Stimulated activated CD8-positive, alpha-beta memory T cell treated with anti-CD3 and anti-CD28 coated beads, Interleukin-4, amount 100 ng/mL, for 1 hour (primary cell): ENCODE results near the gene POLR1A.

Experiments
- DNase-seq, 2 donors: peaks; one replicate each; pipeline ENCODE4 v3.0.0-alpha.2; 2020; ENCODE audit warnings: low read depth in 2 of 2, low spot score in 1 of 2

POLR1A gene

DNA sequence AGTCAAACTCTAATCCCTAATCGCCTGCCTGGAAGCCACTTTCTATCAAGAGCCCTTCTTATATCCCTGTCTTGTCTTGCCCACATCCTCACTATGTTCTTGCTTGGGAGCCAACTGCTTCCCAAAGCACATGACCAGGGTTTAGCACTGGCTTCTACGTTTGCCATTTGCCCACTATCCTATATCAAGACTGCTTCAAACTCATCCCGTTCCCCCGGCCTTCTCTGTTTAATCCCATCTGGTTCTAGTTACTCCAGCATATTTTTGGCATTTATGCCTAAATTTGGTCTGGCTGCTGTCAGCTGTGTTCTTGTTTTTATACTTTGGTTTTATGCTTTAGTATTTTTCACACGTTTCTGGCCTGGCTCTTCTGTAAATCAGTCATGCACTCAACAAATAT is 40.2 kb downstream of the POLR1A start:
- no peak for DNase-seq

GRCh38 chr2:86064006-86064405 is 41.7 kb downstream of the POLR1A start:
- no peak for DNase-seq

DNA sequence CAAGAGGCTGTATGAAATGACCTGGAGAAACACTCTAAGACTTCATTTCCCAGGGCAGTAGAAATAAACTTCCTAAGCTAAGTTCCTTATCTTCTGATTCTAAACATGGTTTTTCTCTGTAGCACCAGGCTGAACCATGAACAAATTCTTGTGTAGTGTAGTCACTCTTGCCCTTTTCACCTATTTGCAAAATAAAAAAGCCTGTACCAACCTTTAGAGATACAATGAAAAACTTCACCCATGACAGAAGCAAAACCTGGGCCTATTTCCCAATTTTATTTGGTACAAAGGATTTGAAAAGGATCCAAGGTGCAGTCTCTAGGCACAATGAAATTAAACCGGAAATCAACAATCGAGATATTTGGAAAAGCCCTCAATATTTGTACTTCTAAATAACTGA is 43.6 kb downstream of the POLR1A start:
- no peak for DNase-seq

- no peak for DNase-seq
These were observed 48.9 kb downstream of the POLR1A start for GRCh38 chr2:86056590-86057331.

- DNase-seq = no peak
These were observed 50.4 kb downstream of the POLR1A start for GRCh38 chr2:86055314-86055713.

- DNase-seq = no peak
These were observed 51.1 kb downstream of the POLR1A start for GRCh38 chr2:86054535-86055082.

DNA sequence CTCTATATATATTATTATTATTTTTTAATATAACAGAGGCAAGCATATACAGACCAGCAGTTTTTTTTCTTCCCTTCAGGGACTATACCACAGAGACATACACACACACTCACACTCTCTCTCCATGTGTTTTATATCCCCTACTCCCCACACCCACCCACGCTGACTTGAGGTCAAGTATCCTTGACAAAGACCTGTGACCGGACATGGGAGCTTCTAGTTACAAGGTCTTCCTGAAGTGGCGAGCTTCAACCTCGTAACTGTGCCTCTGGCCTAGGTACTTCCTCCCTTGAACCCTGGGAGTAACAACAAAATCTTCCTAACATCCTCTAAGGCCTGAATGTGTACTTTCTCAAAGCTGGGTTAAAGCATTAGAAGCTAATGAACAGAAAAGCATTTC is 52.5 kb downstream of the POLR1A start:
- no peak for DNase-seq

DNA sequence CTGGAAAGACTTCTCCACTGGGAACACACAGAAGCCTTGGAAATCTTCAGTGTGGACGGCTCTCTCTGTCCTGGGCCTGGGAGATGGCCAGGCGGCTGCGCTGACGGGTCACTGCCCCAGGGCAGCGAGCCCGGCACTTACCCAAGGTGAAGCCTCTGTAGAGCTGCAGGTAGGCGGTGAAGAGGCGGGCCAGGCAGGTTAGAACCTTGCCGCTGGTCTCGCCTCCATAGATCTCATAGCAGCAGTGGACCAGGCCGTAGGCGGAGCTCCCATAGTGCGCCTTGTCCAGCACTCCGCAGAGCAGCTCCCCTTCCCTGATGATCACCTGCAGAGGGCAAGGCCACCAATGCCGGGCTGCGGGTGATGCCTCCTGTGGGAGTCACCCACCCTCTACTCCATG is 53.0 kb downstream of the POLR1A start:
- no peak for DNase-seq

DNA sequence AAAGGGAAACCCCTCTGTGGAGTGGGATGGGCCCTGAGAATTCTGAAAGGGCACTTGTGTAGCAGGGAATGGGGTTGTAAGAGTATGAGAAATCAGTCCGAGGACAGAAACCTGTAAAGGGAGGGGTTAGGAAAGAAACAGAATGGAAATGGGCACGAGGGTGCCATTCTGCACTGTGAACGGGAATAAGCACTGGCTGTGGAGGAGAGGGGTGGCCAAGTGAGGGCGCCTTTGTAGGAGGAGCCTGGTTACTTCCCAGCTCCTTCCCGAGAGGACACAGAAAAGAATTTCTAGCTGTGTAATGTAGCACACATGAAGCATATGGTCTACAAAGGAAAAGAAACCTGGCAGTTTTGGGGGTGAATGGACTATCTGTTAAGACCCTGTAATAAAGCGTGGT is 53.4 kb downstream of the POLR1A start:
- no peak for DNase-seq

DNA sequence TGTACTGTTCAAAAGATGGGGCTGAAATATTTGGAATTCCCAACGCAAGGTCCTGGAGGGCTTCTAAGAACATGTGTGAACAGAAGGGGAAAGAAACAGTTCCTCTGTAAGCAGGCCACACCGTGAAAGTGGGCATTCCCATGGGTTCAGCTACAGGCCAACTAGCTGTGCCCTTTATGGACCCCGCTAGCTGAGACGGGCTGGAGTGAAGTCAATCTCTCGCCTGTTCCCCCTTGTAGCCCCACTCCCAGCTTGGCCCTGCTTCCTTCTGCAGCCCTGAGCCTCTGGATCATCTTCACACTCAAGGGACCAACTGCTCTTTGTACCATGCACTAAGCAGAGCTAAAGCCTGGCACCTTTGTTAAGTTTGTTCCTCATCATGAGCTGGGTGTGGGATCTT is 55.4 kb downstream of the POLR1A start:
- DNase-seq = no peak

- no peak for DNase-seq
These were observed 56.2 kb downstream of the POLR1A start for GRCh38 chr2:86049529-86049928.

GRCh38 chr2:86048888-86049287 is 56.8 kb downstream of the POLR1A start:
- no peak for DNase-seq

DNA sequence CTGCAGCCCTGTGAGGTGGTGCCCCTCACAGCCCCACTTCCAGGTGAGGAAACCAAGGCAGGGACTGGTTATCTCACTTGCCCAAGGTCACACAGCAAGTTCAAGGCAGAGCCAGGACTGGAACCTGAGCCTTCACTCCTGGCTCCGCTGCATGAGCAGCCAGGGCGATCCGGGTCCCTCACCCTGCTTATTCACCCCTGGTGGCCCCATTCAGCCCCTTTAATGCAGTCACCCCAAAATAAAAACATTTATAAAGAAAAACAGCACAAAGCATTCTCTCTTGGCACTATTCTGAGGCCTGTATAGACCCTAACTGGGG is 57.3 kb downstream of the POLR1A start:
- DNase-seq = no peak

DNA sequence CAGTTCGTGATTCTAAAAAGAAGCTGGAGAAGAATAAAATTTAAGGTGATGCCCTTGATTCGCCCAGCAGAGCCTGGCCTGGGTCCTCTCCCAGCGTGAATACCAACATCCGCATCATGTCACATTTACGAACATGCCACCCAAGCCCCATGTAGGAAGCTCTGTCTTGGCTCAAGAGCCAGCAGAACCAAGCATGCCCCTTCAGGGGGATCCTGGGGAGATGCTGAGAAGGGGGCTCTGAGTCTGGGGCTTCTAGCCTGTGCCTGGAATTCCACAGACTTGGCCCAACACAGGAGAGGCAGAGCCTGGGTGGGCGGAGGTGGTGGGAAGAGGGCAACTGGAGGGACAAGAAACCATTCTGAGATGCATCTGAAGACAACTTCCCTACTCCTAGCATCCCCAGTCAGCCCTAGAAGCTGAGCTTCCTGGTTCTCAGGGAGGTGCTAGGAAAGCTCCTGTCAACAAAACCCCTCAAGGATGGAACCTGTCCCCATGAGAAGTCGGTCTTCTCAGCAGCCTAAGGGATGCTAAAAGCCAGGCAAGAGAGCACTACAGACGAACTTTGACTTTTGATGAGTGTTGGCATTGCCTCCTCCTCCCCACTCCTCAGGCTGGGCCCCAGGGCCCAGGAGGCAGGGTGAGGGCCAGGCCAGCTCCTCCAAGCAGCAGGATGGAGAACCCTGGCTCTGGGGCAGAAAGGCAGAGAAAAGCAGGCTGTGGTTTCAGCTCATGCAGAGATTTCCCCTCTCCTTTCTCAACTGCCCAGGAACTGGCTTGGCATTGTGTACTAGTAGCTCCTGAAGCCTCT is 57.9 kb downstream of the POLR1A start:
- no peak for DNase-seq

- DNase-seq = no peak
These were observed 60.1 kb downstream of the POLR1A start for GRCh38 chr2:86045541-86045940.

GRCh38 chr2:86044614-86045013 is 61.1 kb downstream of the POLR1A start:
- DNase-seq = no peak

DNA sequence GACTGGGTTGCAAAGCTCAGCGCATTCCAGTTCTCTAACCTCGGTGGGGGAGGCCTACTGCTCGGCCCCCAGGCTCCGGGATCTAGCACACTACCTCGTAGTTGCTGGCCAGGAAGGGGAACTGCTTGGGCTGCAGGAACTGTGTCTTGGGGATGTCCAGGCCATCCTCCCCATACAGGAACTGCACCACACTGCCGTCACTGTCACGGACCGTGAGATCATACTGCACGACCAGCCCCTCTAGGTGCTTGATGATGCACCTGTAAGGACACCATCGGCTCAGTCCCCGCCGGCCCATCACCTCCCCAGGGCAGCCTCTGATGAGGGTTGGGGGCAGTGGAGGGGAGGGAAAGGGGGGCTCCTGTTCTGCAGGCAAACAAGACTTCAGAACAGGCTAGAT is 61.6 kb downstream of the POLR1A start:
- no peak for DNase-seq

- DNase-seq = no peak
These were observed 63.2 kb downstream of the POLR1A start for GRCh38 chr2:86042256-86043168.

- no peak for DNase-seq
These were observed 65.6 kb downstream of the POLR1A start for GRCh38 chr2:86039963-86040655.

DNA sequence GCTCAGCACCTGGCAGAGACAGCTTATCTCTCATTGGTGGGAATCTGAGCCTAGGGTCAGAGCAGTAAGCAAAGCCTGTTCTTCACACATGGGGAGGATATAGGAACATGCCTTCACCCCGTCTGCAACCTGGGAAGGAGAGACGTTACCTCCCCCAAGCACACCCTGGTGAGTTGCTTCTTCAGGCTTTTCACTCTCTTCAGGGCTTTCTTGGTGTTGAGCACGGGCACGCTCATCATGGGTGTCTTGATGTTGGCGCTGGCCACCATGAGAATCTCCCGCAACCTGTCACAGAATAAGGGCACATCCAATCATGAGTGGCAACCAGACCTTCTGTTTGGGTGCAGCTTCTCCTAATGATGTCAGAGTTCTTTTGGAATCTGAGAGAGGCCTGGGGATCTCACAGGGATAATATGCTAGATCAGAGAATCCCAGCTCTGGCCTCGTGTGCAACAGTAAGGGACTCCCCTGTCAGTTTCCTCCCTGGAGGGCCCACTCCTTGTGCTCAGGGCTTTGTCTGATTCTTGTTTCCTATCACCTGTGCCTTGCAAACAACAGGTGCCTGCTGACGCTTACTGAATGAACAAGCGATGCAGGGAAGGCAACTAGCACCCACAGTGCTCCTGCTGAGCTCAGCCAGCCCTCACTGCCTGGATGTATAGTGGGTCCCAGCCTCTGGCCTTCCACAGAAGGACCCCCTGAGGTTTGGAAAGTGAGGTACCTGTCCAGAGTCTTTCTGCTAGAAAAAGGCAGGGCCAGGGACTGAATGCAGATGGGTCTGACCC is 66.3 kb downstream of the POLR1A start:
- DNase-seq = no peak
